Limb (tissue), 2 donors: ENCODE measurements around the gene DCLK1.

Source experiments
- DNase-seq, 2 donors: peaks; one replicate each; pipeline ENCODE4 v3.0.0-alpha.2; 2016; ENCODE audit errors: extremely low spot score in 2 of 2

DCLK1 gene

GRCh38 chr13:35833608-35834275 is 297.4 kb downstream of the DCLK1 start:
- no peak for DNase-seq

DNA sequence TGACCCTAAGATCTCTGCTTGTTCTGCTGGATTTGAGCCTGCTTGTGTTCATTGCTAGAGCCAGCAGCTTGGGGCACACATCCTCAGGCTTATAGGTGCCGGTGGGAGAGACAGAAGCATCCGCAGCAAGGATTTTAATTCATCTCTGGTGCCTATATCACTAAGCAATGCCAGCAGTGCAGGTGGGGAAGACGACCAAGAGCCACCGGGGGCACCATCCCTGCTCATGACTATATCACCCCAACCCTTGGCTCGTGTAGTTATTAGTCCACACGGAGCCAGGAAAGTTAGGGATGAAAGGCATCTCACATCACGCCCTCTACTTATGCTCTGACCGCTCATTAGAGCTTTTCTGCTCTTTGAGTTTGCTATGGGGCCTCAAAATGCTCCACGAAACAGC is 298.2 kb downstream of the DCLK1 start:
- DNase-seq = no peak

- DNase-seq = no peak
Measured at GRCh38 chr13:35832551-35832950, 298.6 kb downstream of the DCLK1 start.

DNA sequence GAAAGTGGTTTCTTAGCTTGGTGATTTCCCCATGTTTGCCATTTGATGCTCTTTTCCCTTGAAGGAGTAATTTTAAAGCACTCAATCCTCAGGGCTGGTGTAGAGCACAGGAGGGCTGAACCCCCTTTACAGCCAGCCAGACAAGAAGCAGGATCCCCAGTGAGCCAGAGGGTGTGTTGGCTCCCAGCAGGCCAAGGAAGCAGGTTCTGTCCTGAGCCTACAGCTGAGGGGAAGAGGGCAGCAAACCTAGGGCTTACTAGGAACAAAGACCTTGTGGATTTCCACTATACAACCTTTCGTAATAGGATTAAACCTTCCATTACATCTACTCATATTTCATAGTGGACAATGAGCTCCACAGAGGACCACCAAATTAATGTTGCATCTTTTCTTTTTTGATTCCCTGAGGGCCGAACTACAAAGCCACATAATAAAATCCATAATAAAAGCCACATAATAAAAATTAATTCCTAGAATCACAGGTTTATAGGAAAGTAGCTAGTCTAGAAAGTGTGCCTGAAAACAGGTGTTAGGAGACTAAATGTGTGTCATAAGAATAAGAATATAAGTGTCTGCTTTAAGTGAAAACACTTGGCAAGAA is 300.2 kb downstream of the DCLK1 start:
- no peak for DNase-seq

DNA sequence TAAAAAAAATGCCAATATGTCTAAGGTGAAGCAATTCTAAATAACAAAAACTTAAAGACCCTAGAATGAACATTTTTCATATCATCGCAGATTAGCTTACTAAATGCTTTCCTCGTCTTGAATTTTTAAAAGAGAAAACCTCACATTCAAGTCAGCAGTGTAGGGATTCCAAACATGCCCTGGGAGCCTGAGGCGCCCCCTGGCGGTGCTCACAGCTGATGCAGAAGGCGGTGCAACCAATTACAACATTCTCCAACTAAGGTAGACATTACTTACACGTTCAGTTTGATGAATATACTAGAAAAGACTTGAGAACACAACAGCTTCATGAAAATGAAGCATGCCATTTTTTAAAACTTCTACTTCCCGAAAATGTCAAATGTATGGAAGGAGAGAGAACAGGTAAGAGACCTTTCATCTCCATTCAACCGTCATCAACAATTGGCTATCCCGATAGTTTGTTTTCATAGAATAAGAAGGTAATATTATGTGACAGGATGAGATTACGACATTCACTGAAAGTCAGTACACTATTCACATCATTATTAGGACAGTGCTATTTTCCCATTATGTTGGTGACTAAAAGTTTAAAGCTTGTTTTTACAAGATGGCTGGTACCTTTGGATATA is 304.4 kb downstream of the DCLK1 start:
- DNase-seq = no peak

GRCh38 chr13:35824825-35825224 is 306.4 kb downstream of the DCLK1 start:
- no peak for DNase-seq

DNA sequence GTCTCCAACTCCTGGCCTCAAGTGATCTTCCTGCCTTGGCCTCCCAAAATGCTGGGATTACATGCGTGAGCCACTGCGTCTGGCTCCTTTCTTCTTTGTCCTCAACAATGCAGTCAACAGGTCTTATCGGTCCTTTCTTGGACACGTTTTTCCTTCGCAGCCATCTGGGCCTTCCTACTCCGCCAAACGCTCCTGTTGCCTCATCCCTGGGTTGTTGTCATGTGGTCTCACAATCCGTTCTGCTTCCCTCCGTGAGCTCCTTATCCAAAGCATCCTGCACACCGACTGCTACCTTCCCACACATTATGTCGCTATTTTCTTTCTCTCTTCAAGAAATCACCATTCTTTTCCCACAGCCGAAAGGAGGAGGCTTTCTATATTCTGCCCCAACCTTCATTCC is 306.8 kb downstream of the DCLK1 start:
- no peak for DNase-seq

- no peak for DNase-seq
Measured at GRCh38 chr13:35822666-35823065, 308.5 kb downstream of the DCLK1 start.

GRCh38 chr13:35818633-35819067 is 312.5 kb downstream of the DCLK1 start:
- peak in 1 of 2 donors; percentile 76 for DNase-seq

GRCh38 chr13:35817642-35818607 is 313.3 kb downstream of the DCLK1 start:
- no peak for DNase-seq

GRCh38 chr13:35814605-35815011 is 316.6 kb downstream of the DCLK1 start:
- DNase-seq = no peak

GRCh38 chr13:35812736-35813135 is 318.4 kb downstream of the DCLK1 start:
- peak in 1 of 2 donors; percentile 58 for DNase-seq

DNA sequence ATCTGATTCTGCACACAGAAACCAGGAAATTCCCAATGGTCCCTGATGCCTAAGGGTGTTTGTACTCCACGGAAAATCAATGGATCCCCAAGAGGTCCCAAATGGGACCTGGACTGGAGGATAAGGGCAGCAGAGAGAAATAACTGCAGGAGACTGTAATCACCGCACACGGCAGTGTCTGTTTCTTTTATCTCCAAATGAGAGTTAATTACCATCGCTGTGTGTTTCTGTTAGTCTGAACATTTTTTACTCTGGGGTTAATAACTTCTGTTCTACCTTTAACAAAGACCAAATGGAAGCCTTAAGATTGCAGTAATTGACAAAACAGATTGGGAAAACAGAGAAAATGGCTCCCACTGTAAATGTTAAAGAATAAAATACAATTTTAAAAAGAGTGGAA is 320.9 kb downstream of the DCLK1 start:
- DNase-seq = no peak

DNA sequence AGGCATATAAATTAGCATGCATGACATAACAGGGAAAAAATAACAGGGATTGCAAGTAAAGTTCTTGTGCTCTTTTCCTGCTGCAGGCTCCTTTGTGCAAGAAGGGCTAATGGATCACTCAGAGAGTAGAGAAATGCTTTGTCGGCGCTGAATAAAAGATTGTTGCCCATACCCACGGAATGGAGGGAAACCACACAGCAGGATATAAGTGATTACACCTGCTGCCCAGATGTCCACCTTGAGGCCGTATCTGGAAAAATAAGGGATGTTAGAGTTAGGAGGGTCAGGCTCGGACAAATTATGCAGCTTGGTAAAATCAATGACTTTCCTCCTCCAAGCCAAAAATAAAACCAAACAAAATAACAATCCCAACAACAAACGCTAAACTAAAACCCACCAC is 322.3 kb downstream of the DCLK1 start:
- DNase-seq = no peak

DNA sequence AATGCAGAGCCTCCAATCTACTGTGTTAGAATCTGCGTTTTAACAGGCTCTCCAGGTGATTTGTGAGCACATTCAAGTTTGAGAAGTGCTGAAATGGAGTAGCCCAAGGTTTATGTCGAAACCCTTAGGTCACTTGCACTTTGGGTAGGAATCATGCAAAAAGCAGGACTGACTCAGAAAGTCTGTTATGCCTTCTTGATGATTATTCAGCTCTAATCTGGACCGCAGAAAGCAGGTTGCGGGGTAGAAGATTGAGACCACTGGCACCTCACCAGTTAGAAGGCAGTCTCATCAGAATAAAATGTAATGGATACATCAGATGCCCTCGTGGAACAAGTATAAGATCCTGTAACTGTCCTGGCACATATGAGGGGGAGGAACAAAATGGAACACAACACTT is 326.3 kb downstream of the DCLK1 start:
- DNase-seq = no peak

DNA sequence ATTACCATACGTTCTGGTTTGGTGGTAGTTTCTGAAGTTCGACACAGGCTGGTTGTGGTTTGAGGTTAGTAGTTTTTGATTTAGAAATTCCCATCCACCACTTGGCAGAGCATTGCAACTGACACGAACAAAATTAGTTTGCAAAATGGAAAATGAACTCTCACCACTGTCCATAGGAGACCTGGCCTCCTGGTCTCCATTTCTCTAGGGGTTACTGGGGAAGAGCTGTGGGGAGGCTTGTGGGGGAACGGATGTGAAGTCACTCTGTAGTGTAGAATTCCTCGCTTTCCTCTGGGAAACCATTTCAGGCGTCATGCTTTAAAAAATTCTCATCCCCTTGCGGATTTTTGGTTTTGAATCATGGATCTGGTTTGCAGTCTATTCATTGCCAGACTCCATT is 333.2 kb downstream of the DCLK1 start:
- peak in 1 of 2 donors; percentile 53 for DNase-seq

DNA sequence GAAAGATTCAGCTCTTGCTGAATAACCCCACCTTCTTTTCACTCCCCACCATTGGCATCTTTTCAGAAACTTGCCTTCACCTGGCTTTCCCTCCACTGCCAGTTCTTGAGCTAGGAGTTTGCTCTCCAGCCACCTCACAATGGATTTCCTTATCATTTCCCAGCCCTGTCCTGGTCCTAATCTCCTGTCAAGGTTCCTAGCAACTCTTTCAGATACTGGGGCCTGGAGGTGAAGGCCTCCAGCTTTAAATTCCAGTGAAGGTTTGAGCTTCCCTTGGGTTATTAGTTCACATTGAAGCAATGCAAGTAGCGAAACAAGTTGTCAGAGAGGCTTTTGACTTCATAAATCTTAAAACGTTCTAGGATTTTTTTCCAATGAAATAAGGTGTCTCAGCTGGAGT is 333.9 kb downstream of the DCLK1 start:
- DNase-seq = no peak

GRCh38 chr13:35796623-35797022 is 334.6 kb downstream of the DCLK1 start:
- DNase-seq = no peak

- DNase-seq = no peak
Measured at GRCh38 chr13:35794734-35795389, 336.3 kb downstream of the DCLK1 start.

GRCh38 chr13:35793823-35794222 is 337.4 kb downstream of the DCLK1 start:
- DNase-seq = no peak

DNA sequence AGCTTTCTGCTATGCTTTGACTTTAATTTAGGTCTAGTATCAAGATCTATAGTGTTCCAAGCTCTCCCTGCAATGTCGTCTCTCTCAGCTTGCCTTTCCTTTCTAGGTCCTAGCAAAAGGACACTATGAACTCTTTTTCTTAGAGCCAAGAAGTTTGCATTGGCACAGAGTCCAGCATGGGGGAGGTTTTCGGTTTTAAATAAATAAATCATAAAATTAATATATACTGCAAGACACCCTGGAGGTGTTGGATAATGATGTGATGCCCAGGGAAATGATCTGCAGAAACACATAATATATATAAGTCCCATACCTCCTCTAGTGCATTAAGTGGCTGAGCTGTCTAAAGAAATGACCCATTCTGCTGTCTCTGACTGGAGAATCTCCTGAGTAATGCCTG is 338.3 kb downstream of the DCLK1 start:
- no peak for DNase-seq
